RPMI7951 (cell line): ENCODE measurements around the gene ADCK2. TPM values are rescaled to one million over a fixed set of nuclear protein-coding genes. Genes with fewer than 3 reads are reported as not detected.
A peak's percentile ranks its signal among the peaks of the same experiment; 100 is the strongest.
"Not testable (repeated sequence)": the region's sequence is repeated elsewhere in the genome, so short reads cannot be mapped to it uniquely, and the experiment has no call there.

Experiments used
- DNase-seq: peaks from one replicate; pipeline ENCODE4 v3.0.0-alpha.2; 2012; ENCODE audit warnings: low read depth
- total RNA-seq: library from RNA; depleted of rRNA; stranded (reverse); fragments of >200 nt; shearing (Covaris generic); gene quantifications from 2 replicates; pipeline ENCODE4 v1.2.3, GENCODE V29; 2014

ADCK2 gene
- total RNA-seq, 1 experiment from 2014 or later, result 16.2 TPM

GRCh38 chr7:140645166-140645900, 27.4 kb upstream of the ADCK2 start:
- DNase-seq, result no peak

- peak; percentile 84 for DNase-seq
Observed at GRCh38 chr7:140646931-140647647, 25.7 kb upstream of the ADCK2 start.

GRCh38 chr7:140649556-140650205, 23.1 kb upstream of the ADCK2 start:
- peak; percentile 68 for DNase-seq

- peak; percentile 35 for DNase-seq
Observed at GRCh38 chr7:140650367-140650766, 22.4 kb upstream of the ADCK2 start.

- DNase-seq, result peak; percentile 85
Observed at GRCh38 chr7:140653319-140654108, 19.2 kb upstream of the ADCK2 start.

- DNase-seq, result no peak
Observed at GRCh38 chr7:140654109-140654387, 18.7 kb upstream of the ADCK2 start.

GRCh38 chr7:140654661-140655060, 18.1 kb upstream of the ADCK2 start:
- no peak for DNase-seq

- no peak for DNase-seq
Observed at GRCh38 chr7:140655511-140656408, 17.0 kb upstream of the ADCK2 start.

- peak; percentile 78 for DNase-seq
Observed at GRCh38 chr7:140656548-140657515, 15.9 kb upstream of the ADCK2 start.

- no peak for DNase-seq
Observed at GRCh38 chr7:140657891-140658290, 14.9 kb upstream of the ADCK2 start.

- DNase-seq, result no peak
Observed at GRCh38 chr7:140659856-140660255, 12.9 kb upstream of the ADCK2 start.

- peak; percentile 40 for DNase-seq
Observed at GRCh38 chr7:140661124-140661523, 11.6 kb upstream of the ADCK2 start.

- DNase-seq, result not testable (repeated sequence)
Observed at GRCh38 chr7:140662938-140663337, 9.8 kb upstream of the ADCK2 start.

- no peak for DNase-seq
Observed at GRCh38 chr7:140667476-140667875, 5.3 kb upstream of the ADCK2 start.

GRCh38 chr7:140668641-140669040, 4.1 kb upstream of the ADCK2 start:
- no peak for DNase-seq

GRCh38 chr7:140669352-140669751, 3.4 kb upstream of the ADCK2 start:
- no peak for DNase-seq

- not testable (repeated sequence) for DNase-seq
Observed at GRCh38 chr7:140669862-140670261, 2.9 kb upstream of the ADCK2 start.

- DNase-seq, result no peak
Observed at GRCh38 chr7:140670343-140670935, 2.3 kb upstream of the ADCK2 start.

- DNase-seq, result no peak
Observed at GRCh38 chr7:140671966-140672365, 779 bp upstream of the ADCK2 start.
